ENCODE measurements around the gene GPHN. TPM values are rescaled to one million over a fixed set of nuclear protein-coding genes. Genes with fewer than 3 reads are reported as not detected.

Gene GPHN
- polyA plus RNA-seq, 1 of the 3 experiments (the other 2 are of a cell fraction): 6.9 TPM

GRCh38 chr14:66485910-66486421, 22.0 kb upstream of the GPHN start, which contains the start of gene CCDC196:
TSS of gene CCDC196 (plus strand) at chr14:66486371. CDS start at chr14:66486503, 132 bp downstream.
- no peaks in the 10 kb centered on the region for H3F3A ChIP-seq (replicated peaks; ENCODE audit: insufficient read depth)
- H3K79me2 ChIP-seq (ENCODE audit: insufficient read depth): no peaks in the 10 kb centered on the region
- no peak within 1 kb of the TSS for H3K4me3 ChIP-seq (ENCODE audit: low read depth in 2 of 2, low read length in 1 of 2)
- H3K4me2 ChIP-seq: no peak within 1 kb of the TSS
- CTCF ChIA-PET: interaction anchor here (1.2 kb wide), 1 partner anchor 9 kb away, joined by 5 read pairs; no protein-coding TSS in a partner anchor
- no peak for DNase-seq
- WGBS (ENCODE audit: low lambda C conversion rate): 42% methylated on average over 2 of the region's 2 CpGs
- H3K9ac ChIP-seq: no peak within 1 kb of the TSS
- H4K20me1 ChIP-seq (ENCODE audit: insufficient read depth): no peaks in the 10 kb centered on the region
- POLR2A ChIA-PET: no interaction called here
- H3K9me3 ChIP-seq: no peaks in the 10 kb centered on the region
- H3K4me1 ChIP-seq (ENCODE audit: control insufficient read depth in 1 of 2, insufficient read depth in 2 of 2, low read depth in 1 of 2, low read length in 1 of 2): peaks cover 0 to 2% of the 10 kb centered on the region in 2 experiments; a peak in 1 of 4 replicates
- no peak for TF ChIP-seq GATA2 (CRISPR knock-in tag; IDR thresholded peaks at IDR 0.05)
- TF ChIP-seq ELF1 (IDR thresholded peaks at IDR 0.05): no peak
- TF ChIP-seq PBX3 (IDR thresholded peaks at IDR 0.05): no peak
- TF ChIP-seq TAF1 (IDR thresholded peaks at IDR 0.05; ENCODE audit: borderline replicate concordance, low read depth, low read length): no peak
- TF ChIP-seq, protein P1, sequence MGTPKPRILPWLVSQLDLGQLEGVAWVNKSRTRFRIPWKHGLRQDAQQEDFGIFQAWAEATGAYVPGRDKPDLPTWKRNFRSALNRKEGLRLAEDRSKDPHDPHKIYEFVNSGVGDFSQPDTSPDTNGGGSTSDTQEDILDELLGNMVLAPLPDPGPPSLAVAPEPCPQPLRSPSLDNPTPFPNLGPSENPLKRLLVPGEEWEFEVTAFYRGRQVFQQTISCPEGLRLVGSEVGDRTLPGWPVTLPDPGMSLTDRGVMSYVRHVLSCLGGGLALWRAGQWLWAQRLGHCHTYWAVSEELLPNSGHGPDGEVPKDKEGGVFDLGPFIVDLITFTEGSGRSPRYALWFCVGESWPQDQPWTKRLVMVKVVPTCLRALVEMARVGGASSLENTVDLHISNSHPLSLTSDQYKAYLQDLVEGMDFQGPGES (IDR thresholded peaks at IDR 0.05; ENCODE audit: low read depth, low read length): no peak
- no peak for TF ChIP-seq FOXJ3 (CRISPR knock-in tag; IDR thresholded peaks at IDR 0.05)
- no peak for TF ChIP-seq NRF1 (IDR thresholded peaks at IDR 0.05; ENCODE audit: low read depth, low read length)
- TF ChIP-seq, protein P2, sequence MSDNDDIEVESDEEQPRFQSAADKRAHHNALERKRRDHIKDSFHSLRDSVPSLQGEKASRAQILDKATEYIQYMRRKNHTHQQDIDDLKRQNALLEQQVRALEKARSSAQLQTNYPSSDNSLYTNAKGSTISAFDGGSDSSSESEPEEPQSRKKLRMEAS (IDR thresholded peaks at IDR 0.05; ENCODE audit: low read depth): no peak
- TF ChIP-seq MEF2A (IDR thresholded peaks at IDR 0.05; ENCODE audit: borderline replicate concordance, low read depth): no peak
- no peak for TF ChIP-seq RAD21 (IDR thresholded peaks at IDR 0.05; ENCODE audit: low read length)
- TF ChIP-seq TEAD4 (IDR thresholded peaks at IDR 0.05; ENCODE audit: borderline replicate concordance, insufficient read depth): no peak
- no peak for TF ChIP-seq YY1 (IDR thresholded peaks at IDR 0.05; ENCODE audit: low read depth)
- TF ChIP-seq, protein P3, sequence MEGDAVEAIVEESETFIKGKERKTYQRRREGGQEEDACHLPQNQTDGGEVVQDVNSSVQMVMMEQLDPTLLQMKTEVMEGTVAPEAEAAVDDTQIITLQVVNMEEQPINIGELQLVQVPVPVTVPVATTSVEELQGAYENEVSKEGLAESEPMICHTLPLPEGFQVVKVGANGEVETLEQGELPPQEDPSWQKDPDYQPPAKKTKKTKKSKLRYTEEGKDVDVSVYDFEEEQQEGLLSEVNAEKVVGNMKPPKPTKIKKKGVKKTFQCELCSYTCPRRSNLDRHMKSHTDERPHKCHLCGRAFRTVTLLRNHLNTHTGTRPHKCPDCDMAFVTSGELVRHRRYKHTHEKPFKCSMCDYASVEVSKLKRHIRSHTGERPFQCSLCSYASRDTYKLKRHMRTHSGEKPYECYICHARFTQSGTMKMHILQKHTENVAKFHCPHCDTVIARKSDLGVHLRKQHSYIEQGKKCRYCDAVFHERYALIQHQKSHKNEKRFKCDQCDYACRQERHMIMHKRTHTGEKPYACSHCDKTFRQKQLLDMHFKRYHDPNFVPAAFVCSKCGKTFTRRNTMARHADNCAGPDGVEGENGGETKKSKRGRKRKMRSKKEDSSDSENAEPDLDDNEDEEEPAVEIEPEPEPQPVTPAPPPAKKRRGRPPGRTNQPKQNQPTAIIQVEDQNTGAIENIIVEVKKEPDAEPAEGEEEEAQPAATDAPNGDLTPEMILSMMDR (IDR thresholded peaks at IDR 0.05): no peak
- TF ChIP-seq JUND (IDR thresholded peaks at IDR 0.05): no peak
- TF ChIP-seq FOSL2 (IDR thresholded peaks at IDR 0.05; ENCODE audit: borderline replicate concordance, low read depth): no peak
- no peak within 1 kb of the TSS for H3K27ac ChIP-seq (ENCODE audit: low read depth in 2 of 2, low read length in 1 of 2)
- H2AFZ ChIP-seq (ENCODE audit: low read depth): no peak within 1 kb of the TSS
- no peaks in the 10 kb centered on the region for H3K27me3 ChIP-seq (ENCODE audit: insufficient read depth)
- H3K9me2 ChIP-seq: no peaks in the 10 kb centered on the region
- H3K36me3 ChIP-seq (replicated peaks in 1 of 2; ENCODE audit: control insufficient read depth in 1 of 2, insufficient read depth in 2 of 2, low read length in 1 of 2): no peaks in the 10 kb centered on the region

All from SK-N-SH (cell line).